HG03196 (cell line): ENCODE measurements around the gene SHC1.
A peak's percentile ranks its signal among the peaks of the same experiment; 100 is the strongest.
"Not testable (repeated sequence)": the region's sequence is repeated elsewhere in the genome, so short reads cannot be mapped to it uniquely, and the experiment has no call there.

Source experiments
- ATAC-seq: cut with Tn5 transposase; IDR thresholded peaks from one replicate; pipeline ENCODE4 v1.9.1; 2021; ENCODE audit not compliant: unreplicated experiment

The SHC1 gene

DNA sequence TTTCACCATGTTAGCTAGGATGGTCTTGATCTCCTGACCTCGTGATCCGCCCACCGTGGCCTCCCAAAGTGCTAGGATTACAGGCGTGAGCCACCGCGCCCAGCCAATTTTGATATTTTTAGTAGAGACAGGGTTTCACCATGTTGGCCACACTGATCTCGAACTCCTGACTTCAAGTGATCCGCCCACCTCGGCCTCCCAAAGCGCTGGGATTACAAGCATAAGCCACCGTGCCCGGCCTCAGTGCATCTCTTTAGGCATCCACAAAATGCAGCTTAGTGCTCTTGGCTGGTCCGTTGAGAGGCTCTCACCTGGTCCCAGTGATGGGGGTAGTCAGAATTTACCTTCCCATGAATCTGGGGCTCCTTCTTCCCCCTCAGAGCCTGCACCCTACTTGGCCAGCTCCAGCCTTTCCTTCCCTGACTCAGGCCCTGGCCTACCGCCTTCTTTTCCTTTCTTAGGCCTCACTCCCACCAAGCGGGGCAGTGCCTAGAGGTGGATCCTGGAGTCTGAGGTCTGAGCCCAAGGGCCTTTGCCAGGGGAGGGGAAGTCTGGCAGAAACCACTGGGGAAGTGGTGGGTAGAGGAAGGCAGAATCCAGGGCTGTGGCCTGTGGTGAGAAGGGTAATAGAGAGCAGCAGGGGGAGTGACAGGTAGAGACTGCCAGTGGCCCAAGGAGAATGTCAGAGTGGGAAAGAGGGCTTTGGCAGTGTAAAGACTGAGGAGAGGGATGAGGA lies 26.6 kb upstream of the SHC1 start:
- ATAC-seq, result no peak

DNA sequence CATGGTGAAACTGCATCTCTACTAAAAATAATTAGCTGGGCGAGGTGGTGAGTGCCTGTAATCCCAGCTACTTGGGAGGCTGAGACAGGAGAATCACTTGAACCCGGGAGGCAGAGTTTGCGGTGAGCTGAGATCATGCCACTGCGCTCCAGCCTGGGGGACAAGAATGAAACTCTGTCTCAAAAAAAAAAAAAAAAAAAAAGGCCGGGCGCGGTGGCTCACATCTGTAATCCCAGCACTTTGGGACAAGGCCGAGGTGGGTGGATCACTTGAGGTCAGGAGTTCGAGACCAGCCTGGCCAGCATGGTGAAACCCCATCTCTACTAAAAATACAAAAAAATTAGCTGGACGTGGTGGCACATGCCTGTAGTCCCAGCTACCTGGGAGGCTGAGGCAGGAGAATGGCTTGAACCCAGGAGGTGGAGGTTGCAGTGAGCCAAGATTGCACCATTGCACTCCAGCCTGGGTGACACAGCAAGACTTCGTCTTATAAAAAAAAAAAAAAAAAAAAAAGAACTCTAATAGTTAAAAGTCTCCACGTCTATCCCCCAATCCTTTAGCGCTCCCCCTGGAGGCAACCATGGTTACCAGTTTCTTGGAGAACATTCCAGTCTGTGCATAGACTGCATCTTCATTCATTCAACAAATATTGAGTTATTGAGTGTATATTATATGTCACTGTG lies 24.9 kb upstream of the SHC1 start:
- ATAC-seq, result not testable (repeated sequence)

DNA sequence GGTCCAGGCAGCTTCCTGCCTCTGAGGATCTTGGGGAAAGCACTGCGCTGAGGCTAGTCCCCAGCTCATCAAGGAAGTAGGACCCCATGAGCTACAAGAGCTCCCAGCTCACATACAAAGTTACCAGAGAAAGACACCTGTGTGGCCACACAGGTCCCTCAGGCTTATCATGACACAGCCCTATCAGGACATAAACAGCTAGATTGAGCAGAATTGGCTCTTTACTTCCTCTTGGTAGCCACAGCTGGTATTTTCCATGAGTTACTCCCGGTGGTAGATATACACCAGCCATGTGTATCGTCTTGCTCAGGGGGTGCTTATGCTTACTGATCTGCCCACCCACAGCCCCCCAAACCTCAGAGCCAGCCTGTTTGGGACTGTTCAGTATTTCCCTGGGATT lies 24.0 kb upstream of the SHC1 start:
- no peak for ATAC-seq

DNA sequence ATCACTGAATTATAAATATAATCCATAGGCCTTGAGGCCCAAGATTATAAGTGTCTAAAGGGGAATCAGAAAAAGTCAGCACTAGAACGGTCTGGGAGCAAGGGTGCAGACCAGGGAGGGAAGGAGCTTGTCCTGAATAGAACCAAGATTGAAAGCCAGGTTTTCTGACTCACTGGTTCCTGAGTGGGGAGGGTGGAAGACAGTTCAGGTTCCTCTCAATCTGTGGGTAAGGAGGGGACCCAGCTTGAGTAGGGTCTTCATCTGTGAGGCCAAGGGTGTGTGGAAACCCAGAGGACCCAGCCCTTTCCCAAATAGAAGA lies 23.7 kb upstream of the SHC1 start:
- no peak for ATAC-seq

DNA sequence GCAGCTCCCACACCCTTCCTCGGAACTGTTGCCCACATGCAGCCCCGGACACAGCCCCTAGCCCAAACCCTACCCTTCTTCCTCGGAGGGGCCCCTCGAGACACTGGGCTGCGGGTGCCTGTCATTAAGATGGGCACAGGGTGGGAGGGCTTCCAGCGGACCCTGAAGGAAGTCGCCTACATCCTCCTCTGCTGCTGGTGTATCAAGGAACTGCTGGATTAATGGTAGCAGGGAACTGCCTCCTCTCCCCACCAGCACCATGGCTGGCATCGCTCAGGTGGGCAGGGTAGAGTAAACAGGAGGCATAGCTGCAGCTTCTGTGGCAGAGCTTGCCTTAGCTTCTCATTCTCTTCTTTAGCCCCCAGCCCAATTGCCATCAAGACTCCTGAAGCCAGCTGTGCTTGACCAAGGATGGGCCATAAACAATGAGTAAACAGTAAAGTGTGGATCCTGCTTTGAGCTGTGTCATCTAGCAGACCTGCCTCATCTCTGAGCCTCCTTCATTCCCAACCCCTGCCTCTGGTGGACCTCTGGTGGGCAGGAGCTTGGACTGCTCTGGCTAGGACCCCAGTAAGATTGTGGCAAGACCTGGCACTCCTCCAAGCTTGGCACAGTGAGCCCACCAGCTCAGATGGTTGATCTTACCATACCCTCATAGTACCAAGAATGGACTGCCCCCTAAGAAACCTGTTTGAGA lies 23.2 kb upstream of the SHC1 start, which contains the start of gene LENEP:
LENEP (plus strand) TSS at position 15 of the 697 bp plus-strand sequence; CDS start at position 37, 22 bp downstream.
- ATAC-seq, result no peak

DNA sequence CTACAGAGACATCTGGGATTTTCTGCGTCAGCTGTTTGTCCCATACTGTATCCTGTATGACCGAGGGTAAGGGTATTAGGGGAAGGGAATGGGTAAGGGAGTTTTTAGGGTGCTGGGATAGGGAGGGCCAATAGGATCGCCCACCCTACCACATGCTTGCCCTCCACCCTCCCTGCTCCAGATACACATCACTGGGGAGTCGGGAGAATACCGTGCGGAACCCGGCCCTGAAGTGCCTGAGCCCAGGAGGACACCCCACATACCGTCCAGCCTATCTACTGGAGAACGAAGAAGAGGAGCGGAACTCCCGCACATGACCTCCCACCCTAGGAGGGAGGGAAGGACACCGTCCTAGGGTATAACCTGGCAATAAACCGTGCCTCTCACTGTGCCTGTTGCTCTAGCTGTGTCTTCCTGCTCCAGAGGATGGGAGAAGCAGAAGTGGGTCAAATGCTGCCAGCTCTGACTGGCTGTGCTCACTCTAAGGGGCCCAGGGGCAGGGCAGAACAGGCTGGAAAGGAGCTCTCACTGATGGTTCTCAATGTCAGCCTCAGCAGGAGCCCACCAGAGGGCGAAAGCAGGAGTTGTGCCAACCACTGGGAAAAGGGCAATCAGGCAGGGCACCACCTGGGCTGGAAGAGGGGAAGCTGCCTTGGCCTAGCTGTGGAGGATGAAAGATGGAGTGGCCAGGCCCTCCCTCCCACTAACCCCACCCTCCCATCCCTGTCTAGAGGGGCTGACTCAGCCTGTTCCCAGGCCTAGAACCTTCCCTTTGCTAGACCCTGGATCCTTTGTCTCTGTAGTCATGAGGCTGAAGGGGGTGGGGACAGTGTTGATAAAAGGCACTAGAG lies 22.4 kb upstream of the SHC1 start:
- no peak for ATAC-seq

DNA sequence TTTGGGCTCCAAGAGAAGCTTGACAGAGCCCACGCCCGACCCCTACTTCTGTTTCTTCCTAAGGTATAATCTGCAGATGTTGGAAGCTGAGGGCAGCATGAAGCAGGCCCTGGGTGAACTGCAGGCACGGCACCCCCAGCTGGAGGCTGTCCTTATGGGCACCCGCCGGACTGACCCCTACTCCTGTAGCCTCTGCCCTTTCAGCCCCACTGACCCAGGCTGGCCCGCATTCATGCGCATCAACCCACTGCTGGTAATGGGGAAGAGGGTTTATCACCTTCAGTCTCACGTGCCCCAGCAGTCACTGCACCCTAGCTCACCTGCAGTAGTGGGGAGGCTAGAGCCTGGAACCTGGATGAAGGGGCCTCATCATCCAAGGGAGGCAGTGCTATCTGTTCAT lies 19.7 kb upstream of the SHC1 start:
- ATAC-seq, result no peak

DNA sequence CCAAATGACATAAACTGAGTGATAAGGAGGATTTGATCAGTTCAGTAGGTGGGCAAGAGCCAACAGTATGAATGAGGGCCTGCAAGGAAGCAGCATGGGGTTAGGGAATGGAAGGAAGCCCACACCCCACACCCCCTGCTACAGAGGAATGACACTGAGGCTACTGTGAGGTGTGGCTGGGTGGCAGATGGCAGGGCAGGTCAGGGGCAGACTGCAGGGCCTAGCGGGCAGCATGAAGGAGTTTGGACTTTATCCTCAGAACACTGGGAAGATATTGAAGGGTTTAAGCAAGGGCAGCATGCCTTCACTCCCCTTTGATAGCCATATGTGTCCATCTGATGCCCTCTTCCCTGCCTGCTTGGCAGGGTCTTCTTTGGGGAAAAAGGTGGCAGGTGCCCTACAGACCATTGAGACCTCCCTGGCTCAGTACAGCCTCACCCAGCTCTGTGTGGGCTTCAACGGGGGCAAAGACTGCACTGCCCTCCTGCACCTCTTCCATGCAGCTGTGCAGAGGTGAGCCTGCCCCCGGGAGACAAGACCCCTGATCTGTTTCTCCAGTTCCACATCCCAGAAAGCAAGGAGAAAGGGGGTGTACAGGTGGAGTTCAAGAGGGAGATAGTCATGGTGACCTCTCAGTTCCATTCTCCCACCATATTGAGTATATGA lies 18.8 kb upstream of the SHC1 start:
- no peak for ATAC-seq

DNA sequence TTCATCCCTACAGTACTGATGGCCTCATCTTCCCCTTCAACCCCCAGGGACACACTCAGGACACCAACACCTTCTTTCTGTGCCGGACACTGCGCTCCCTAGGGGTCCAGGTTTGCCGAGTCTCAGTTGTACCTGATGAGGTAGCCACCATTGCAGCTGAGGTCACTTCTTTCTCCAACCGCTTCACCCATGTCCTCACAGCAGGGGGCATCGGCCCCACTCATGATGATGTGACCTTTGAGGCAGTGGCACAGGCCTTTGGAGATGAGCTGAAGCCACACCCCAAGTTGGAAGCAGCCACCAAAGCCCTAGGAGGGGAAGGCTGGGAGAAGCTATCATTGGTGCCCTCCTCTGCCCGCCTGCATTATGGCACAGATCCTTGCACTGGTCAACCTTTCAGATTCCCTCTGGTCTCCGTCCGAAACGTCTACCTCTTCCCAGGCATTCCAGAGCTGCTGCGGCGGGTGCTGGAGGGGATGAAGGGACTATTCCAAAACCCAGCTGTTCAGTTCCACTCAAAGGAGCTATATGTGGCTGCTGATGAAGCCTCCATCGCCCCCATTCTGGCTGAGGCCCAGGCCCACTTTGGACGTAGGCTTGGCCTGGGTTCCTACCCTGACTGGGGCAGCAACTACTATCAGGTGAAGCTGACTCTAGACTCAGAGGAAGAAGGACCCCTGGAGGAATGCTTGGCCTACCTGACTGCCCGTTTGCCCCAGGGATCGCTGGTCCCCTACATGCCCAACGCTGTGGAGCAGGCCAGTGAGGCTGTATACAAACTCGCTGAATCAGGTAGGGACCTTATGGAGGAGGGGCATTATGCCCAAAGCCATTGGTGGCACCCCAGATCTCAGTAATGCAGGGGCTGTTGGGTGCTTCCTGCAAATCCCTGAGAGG lies 17.8 kb upstream of the SHC1 start:
- no peak for ATAC-seq

DNA sequence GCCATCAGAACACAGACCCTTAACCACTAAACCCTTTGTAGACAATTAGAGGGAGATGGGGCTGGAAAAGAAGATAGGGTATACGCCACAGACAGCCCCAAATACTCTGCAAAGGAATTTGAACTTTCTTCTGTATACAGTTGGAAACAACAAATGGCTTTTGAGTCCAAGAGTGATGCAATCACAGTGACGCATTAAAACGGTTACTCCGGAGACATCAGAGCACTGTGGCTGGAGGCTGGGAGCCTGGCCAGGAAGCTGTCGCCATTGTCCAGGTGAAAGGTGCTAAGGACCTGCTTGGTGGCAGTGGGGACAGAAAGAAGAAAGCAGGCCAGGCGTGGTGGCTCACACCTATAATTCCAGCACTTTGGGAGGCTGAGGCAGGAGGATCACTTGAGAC lies 16.8 kb upstream of the SHC1 start:
- no peak for ATAC-seq

DNA sequence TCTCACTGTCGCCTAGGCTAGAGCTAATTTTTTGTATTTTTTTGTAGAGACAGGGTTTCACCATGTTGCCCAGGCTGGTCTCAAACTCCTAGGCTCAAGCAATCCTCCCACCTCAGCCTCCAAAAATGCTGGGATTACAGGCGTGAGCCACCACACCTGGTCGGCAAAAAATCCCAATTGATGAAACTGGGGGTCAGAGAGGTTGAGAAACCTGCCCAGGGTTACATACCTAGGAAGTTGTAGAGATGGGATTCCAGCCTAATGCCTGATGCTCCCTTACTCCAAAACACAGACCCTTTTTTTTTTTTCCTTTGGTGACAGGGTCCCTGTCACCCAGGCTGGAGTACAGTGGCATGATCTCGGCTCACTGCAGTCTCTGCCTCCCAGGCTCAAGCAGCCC lies 16.2 kb upstream of the SHC1 start:
- not testable (repeated sequence) for ATAC-seq

DNA sequence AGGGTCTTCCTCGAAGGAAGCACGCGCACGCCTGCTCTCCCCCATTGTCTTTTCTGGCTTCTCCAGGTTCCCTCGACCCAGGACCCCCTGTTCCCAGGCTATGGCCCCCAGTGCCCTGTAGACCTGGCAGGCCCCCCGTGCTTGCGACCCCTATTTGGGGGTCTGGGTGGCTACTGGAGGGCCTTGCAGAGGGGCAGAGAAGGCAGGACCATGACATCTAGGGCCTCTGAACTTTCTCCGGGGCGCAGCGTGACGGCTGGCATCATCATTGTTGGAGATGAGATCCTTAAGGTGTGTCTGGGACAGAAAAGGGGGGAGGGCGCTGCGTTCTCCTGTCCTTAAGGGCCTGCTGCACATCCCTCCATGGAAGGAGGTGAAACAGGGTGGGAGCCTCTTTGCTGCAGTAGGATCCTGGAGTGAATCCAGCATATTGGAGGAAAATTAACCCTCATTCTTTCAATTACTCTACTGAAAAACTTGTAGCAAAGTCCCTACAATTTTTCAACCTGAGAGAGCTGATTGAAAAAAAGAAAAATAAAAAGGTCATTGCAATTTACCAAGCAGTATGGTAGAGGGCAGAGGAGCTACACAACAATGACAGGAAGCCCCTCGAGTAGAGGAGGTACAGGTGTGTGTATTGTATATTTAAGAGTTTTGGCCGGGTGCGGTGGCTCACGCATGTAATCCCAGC lies 13.4 kb upstream of the SHC1 start:
- ATAC-seq, result no peak

DNA sequence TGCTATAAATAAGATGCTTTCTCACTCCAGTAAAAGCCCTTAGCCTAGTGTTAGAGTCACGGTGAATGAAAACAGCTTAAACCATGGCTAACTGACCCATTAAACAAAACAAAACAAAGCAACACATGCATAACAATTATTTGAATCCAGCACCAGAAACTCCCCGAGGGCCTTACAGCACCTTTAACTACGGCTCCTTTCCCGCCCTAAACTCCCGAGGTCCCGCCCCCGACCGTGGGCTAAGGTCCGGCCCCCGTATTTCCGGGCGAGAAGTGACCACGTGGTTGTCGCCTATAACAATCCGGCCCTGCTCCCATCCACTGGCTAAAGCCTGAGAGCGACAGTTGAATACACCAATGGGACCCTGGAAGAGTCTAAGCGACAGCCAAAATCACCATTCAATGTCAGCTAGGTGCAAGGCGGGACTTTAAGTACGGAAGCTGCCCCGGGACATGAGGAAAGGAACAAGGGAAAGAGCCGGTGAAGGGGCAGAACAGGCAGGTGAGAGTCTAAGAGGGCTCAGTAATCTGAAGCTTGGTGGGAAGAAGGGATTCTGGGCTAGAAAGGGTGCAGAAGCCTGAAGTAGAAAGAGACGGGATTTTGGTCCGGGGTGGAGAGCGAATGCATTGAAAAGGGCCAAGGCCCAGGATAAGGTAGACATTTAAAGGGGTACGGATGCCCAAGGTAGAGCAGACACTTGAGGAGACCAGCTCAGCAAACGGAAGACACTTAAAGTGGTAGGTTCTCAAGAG lies 12.5 kb upstream of the SHC1 start, which contains the start of gene FLAD1:
FLAD1 (plus strand) TSS at position 448 of the 752 bp plus-strand sequence. CDS start 351 bp downstream, outside the sequence.
- peak; percentile 94 for ATAC-seq

DNA sequence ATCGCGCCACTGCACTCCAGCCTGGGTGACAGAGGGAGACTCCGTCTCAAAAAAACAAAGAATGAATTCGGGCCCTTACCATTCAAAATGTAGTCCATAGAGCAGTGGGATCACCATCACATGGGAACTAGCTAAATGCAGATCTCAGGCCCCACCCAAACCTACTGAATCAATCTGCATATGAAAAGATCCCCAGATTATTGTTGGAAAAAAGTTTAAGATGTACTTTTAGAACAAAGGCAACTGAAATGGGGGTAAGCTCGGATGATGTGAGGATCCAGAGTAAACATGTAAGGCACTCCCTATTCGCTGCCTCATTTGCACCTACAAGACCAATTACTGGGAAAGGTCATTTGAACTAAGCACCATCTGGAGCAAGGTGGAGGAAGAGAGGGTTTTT lies 11.8 kb upstream of the SHC1 start:
- ATAC-seq, result no peak

DNA sequence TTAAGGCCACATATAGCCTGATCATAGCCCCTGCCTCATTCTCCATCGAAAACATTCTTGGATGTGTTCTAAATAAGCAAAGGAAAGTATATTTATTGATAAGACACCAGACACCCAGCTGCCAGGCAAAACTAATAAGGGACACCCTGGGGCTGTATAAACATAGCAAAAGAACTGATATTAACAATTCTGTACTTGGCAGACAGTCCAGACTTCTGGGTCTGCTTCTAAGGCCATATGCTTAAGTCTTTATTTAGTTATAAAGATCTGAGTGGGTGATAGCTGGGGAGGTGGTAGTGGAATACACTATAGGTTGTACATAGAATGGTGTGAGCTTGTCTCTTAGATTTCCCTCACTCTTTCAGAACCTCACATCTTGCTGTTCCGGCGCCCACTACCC lies 7.8 kb upstream of the SHC1 start:
- ATAC-seq, result no peak

DNA sequence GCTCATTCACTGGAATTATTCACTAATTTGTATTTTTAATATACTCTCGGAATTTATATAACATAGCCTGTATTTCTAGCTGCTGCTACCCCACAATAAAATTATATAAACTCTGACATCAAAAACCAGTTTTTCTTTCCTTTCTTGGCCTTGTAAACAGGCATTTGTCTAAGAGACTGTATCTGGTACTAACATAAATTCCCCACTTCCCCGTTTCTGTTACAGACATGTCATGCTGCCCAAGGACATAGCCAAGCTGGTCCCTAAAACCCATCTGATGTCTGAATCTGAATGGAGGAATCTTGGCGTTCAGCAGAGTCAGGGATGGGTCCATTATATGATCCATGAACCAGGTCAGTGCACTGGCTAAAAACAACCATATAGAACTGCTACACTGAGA lies 7.2 kb upstream of the SHC1 start:
- ATAC-seq, result not testable (repeated sequence)

DNA sequence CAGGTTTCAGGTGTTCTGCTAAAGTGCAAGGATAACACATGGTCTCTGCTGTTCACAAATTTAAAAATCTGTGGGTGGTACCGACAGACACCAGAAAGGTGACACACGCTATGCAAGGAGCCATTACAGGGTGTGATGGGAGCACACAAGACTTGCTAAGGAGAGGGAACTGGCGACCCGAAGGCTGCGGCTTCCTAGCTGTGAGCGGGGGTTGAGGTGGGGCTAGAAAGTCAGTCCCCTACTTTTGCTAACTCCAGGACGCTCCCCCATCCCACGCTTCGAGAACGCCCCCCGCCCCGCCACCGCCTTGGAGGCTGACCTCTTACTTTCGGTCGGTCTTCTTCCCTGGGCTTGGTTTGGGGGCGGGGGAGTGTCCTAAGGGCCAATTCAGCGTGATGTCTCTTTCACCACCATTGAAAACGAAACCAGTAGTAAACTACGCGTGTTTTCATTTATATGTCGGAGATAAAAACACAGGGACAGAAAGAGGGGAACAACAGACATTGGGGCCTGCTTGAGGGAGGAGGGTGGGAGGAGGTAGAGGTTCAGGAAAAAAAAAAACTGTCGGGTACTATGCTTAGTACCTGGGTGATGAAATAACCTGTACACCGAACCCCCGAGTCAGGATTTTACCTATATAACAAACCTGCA lies 5.0 kb upstream of the SHC1 start:
- ATAC-seq, result no peak
